ENCODE data around the gene SMURF2. TPM values are rescaled to one million over a fixed set of nuclear protein-coding genes. Genes with fewer than 3 reads are reported as not detected.

Gene SMURF2
- polyA plus RNA-seq, 1 donor from 2014 or later = 55.2 TPM

DNA sequence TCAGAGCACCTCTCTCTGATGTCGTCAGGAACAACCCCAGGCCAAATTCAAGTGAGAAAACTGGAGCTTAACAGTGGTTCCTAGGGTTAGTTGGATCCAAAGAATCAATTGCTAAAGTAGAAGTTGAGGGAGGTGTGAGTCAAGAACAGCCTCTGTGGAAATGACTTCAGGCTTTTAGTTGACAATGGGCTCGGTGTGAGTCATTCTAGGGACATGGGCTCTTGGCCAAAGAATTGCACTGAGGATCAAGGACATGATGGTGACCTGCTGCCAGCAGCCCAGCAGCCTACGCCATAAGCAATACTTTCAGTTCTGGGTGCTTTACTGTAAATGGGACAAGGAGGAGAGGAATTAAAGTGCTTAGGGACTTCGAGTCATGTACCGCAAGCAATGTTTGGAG, 32.1 kb upstream of the SMURF2 start:
- Histone ChIP-seq H3K27me3 (ENCODE audit: insufficient read depth, low read depth, low read length) (no peaks in the 10 kb centered on the region), H3K9me2 (ENCODE audit: insufficient read depth, low read length) (no peaks in the 10 kb centered on the region), H3K4me2 (ENCODE audit: low read length) (no peak overlapping the region)

DNA sequence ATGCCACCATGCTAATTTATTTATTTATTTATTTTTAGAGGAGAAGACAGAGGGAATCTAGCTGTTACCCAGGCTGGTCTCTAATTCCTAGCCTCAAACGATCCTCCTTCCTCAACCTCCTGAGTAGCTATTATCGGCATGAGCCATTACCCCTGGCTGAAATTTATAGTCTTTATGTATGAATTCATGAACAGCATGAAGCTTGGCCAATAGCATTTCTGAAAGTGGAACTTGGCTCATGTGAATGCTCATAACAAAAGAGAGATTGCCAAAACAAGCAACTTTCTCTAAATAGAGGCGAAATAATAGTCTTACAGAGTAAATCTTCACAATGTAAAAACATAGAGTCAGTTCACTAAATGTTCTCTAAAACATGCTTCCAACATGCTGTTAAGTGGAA, 30.1 kb upstream of the SMURF2 start:
- Histone ChIP-seq H3K27ac (ENCODE audit: low read length) (no peak overlapping the region), H3K79me2 (replicated peaks; ENCODE audit: insufficient read depth, low read length) (no peaks in the 10 kb centered on the region), H3F3A (ENCODE audit: insufficient read depth, low read length, poor library complexity, severe bottlenecking) (no peaks in the 10 kb centered on the region), H3K9ac (ENCODE audit: low read length) (no peak overlapping the region), H3K27me3 (ENCODE audit: insufficient read depth, low read depth, low read length) (no peaks in the 10 kb centered on the region), H3K36me3 (ENCODE audit: insufficient read depth, low read length) (no peaks in the 10 kb centered on the region), H3K9me2 (ENCODE audit: insufficient read depth, low read length) (no peaks in the 10 kb centered on the region), H4K20me1 (ENCODE audit: insufficient read depth) (no peaks in the 10 kb centered on the region), H2AFZ (ENCODE audit: low read depth, low read length) (no peak overlapping the region), H3K4me2 (ENCODE audit: low read length) (no peak overlapping the region), H3K4me3 (ENCODE audit: low read length) (no peak overlapping the region), H3K9me3 (ENCODE audit: low read length) (no peaks in the 10 kb centered on the region)
- no peak for TF ChIP-seq EZH2 (IDR thresholded peaks at IDR 0.05; ENCODE audit: borderline replicate concordance, insufficient read depth, low read length, poor library complexity, severe bottlenecking)
- TF ChIP-seq, protein P1, sequence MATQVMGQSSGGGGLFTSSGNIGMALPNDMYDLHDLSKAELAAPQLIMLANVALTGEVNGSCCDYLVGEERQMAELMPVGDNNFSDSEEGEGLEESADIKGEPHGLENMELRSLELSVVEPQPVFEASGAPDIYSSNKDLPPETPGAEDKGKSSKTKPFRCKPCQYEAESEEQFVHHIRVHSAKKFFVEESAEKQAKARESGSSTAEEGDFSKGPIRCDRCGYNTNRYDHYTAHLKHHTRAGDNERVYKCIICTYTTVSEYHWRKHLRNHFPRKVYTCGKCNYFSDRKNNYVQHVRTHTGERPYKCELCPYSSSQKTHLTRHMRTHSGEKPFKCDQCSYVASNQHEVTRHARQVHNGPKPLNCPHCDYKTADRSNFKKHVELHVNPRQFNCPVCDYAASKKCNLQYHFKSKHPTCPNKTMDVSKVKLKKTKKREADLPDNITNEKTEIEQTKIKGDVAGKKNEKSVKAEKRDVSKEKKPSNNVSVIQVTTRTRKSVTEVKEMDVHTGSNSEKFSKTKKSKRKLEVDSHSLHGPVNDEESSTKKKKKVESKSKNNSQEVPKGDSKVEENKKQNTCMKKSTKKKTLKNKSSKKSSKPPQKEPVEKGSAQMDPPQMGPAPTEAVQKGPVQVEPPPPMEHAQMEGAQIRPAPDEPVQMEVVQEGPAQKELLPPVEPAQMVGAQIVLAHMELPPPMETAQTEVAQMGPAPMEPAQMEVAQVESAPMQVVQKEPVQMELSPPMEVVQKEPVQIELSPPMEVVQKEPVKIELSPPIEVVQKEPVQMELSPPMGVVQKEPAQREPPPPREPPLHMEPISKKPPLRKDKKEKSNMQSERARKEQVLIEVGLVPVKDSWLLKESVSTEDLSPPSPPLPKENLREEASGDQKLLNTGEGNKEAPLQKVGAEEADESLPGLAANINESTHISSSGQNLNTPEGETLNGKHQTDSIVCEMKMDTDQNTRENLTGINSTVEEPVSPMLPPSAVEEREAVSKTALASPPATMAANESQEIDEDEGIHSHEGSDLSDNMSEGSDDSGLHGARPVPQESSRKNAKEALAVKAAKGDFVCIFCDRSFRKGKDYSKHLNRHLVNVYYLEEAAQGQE (IDR thresholded peaks at IDR 0.05; ENCODE audit: borderline replicate concordance) = no peak
- no peak for TF ChIP-seq SMC3 (conservative IDR thresholded peaks at IDR 0.05; ENCODE audit: poor library complexity)
- TF ChIP-seq, protein P2, sequence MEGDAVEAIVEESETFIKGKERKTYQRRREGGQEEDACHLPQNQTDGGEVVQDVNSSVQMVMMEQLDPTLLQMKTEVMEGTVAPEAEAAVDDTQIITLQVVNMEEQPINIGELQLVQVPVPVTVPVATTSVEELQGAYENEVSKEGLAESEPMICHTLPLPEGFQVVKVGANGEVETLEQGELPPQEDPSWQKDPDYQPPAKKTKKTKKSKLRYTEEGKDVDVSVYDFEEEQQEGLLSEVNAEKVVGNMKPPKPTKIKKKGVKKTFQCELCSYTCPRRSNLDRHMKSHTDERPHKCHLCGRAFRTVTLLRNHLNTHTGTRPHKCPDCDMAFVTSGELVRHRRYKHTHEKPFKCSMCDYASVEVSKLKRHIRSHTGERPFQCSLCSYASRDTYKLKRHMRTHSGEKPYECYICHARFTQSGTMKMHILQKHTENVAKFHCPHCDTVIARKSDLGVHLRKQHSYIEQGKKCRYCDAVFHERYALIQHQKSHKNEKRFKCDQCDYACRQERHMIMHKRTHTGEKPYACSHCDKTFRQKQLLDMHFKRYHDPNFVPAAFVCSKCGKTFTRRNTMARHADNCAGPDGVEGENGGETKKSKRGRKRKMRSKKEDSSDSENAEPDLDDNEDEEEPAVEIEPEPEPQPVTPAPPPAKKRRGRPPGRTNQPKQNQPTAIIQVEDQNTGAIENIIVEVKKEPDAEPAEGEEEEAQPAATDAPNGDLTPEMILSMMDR (IDR thresholded peaks at IDR 0.05; ENCODE audit: poor library complexity, severe bottlenecking) = no peak
- no peak for TF ChIP-seq POLR2AphosphoS5 (IDR thresholded peaks at IDR 0.05)
- TF ChIP-seq EP300 (conservative IDR thresholded peaks at IDR 0.05; ENCODE audit: poor library complexity, severe bottlenecking) = no peak
- no peak for TF ChIP-seq TAF1 (IDR thresholded peaks at IDR 0.05; ENCODE audit: low read depth)
- TF ChIP-seq MXI1 (conservative IDR thresholded peaks at IDR 0.05; ENCODE audit: poor library complexity, severe bottlenecking) = no peak
- TF ChIP-seq RAD21 (conservative IDR thresholded peaks at IDR 0.05) = no peak

More for the DNA sequence above, 32.1 kb upstream of the SMURF2 start:
- TF ChIP-seq MXI1 (conservative IDR thresholded peaks at IDR 0.05; ENCODE audit: poor library complexity, severe bottlenecking) (no peak), EP300 (conservative IDR thresholded peaks at IDR 0.05; ENCODE audit: poor library complexity, severe bottlenecking) (no peak), POLR2AphosphoS5 (IDR thresholded peaks at IDR 0.05) (no peak), RAD21 (conservative IDR thresholded peaks at IDR 0.05) (no peak)
- TF ChIP-seq, protein P1 (IDR thresholded peaks at IDR 0.05; ENCODE audit: borderline replicate concordance) = no peak
- H3K9ac ChIP-seq (ENCODE audit: low read length) = no peak overlapping the region
- no peaks in the 10 kb centered on the region for H3K36me3 ChIP-seq (ENCODE audit: insufficient read depth, low read length)
- H3K79me2 ChIP-seq (replicated peaks; ENCODE audit: insufficient read depth, low read length) = no peaks in the 10 kb centered on the region
- H3K4me3 ChIP-seq (ENCODE audit: low read length) = no peak overlapping the region
- no peaks in the 10 kb centered on the region for H3F3A ChIP-seq (ENCODE audit: insufficient read depth, low read length, poor library complexity, severe bottlenecking)
- H2AFZ ChIP-seq (ENCODE audit: low read depth, low read length) = no peak overlapping the region
- H3K9me3 ChIP-seq (ENCODE audit: low read length) = no peaks in the 10 kb centered on the region
- no peaks in the 10 kb centered on the region for H4K20me1 ChIP-seq (ENCODE audit: insufficient read depth)
- no peak overlapping the region for H3K27ac ChIP-seq (ENCODE audit: low read length)

All from neural cell (in vitro differentiated cells).